Smooth muscle cell (in vitro differentiated cells): ENCODE results near the gene WASHC1. TPM values are rescaled to one million over a fixed set of nuclear protein-coding genes. Genes with fewer than 3 reads are reported as not detected.
"Not testable (repeated sequence)": the region's sequence is repeated elsewhere in the genome, so short reads cannot be mapped to it uniquely, and the experiment has no call there.

Experiments used
- DNase-seq: peaks from one replicate; lab custom pipeline; 2025; ENCODE audit not compliant: unreplicated experiment; lab: John Stamatoyannopoulos, UW
- H2AFZ ChIP-seq: fragments of 200-600 bp; sonication (generic); 2 replicates; pipeline ENCODE4 v1.6.0; 2016; ENCODE audit warnings: antibody characterized with exemption, low read depth, mild to moderate bottlenecking
- H3F3A ChIP-seq: fragments of 200-600 bp; sonication (generic); 2 replicates; pipeline ENCODE4 v1.6.0; 2017; ENCODE audit warnings: antibody characterized with exemption, low read depth
- H3K27ac ChIP-seq: fragments of 200-600 bp; sonication (generic); 2 replicates; pipeline ENCODE4 v1.5.1; 2016; ENCODE audit warnings: low read depth, mild to moderate bottlenecking
- H3K27me3 ChIP-seq: fragments of 200-600 bp; sonication (generic); 2 replicates; pipeline ENCODE4 v1.6.1; 2016; ENCODE audit warnings: low read depth, mild to moderate bottlenecking
- H3K36me3 ChIP-seq: fragments of 200-600 bp; sonication (generic); 2 replicates; pipeline ENCODE4 v1.5.1; 2016; ENCODE audit warnings: low read depth
- H3K4me1 ChIP-seq: fragments of 200-600 bp; sonication (generic); 2 replicates; pipeline ENCODE4 v1.5.1; 2016; ENCODE audit warnings: low read depth
- H3K4me2 ChIP-seq: fragments of 200-600 bp; sonication (generic); 2 replicates; pipeline ENCODE4 v1.6.0; 2016; ENCODE audit warnings: mild to moderate bottlenecking
- H3K4me3 ChIP-seq: fragments of 200-600 bp; sonication (generic); 2 replicates; pipeline ENCODE4 v1.5.1; 2016; ENCODE audit warnings: mild to moderate bottlenecking
- H3K79me2 ChIP-seq: fragments of 200-600 bp; sonication (generic); 2 replicates; pipeline ENCODE4 v1.6.0; 2016; ENCODE audit warnings: low read depth, mild to moderate bottlenecking
- H3K9ac ChIP-seq: fragments of 200-600 bp; sonication (generic); 2 replicates; pipeline ENCODE4 v1.6.0; 2016; ENCODE audit warnings: low read depth
- H3K9me3 ChIP-seq: fragments of 200-600 bp; sonication (generic); replicated peaks from 2 replicates; pipeline ENCODE4 v1.5.1; 2016; ENCODE audit warnings: low read depth
- H4K20me1 ChIP-seq: fragments of 200-600 bp; sonication (generic); 2 replicates; pipeline ENCODE4 v1.6.0; 2016; ENCODE audit warnings: low read depth
- WGBS: methylation state at CpG from one replicate; pipeline ENCODE4 v1.1.7; 2016; ENCODE audit warnings: low lambda C conversion rate; 5-methylcytosine and 5-hydroxymethylcytosine counted together
- polyA plus RNA-seq: library from polyadenylated mRNA; unstranded; fragments of >200 nt; fragmentation: Nextera tagmentation; extraction: Ambion mirVana; gene quantifications from 2 replicates; pipeline ENCODE4 v1.2.1, GENCODE V29; 2016
- total RNA-seq: library from RNA; depleted of rRNA; stranded (reverse); fragments of >200 nt; gene quantifications from 2 replicates; pipeline ENCODE4 v1.2.3, GENCODE V29; 2014

WASHC1 gene
- total and polyA plus RNA-seq, 2 experiments from 2014 or later = 4.0 to 9.9 TPM

- not testable (repeated sequence) for H3K79me2 ChIP-seq, H4K20me1 ChIP-seq, H3K9ac ChIP-seq, DNase-seq, H3K4me2 ChIP-seq, H3K4me1 ChIP-seq, H3F3A ChIP-seq, H3K27ac ChIP-seq, H3K4me3 ChIP-seq, H3K9me3 ChIP-seq, H3K27me3 ChIP-seq, H3K36me3 ChIP-seq, H2AFZ ChIP-seq
- WGBS = 89% methylated on average over 9 of the region's 9 CpGs
Observed at GRCh38 chr9:41261-41676, 12.0 kb upstream of the WASHC1 start.

DNA sequence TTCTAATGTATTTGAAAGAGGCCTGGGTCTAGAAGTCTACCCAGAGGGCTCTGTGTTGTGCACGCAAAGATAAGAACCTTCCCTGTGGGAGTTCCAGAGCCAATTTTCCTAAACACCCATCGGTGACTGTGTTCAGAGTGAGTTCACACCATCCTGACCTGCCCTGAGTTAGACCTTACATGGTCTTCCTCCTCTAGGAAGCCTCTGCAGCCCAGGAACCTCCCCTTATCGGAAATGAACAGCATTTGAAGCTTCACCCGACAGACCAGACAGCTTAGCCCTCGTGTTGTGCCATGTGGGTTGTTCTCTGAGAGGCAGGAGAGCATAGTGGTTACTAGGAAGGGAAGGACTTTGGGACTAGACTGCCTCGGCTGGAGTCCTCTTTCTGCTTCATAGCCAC, 3.1 kb upstream of the WASHC1 start:
- H4K20me1 ChIP-seq, H3F3A ChIP-seq, H3K4me2 ChIP-seq, H3K27me3 ChIP-seq, DNase-seq, H3K9ac ChIP-seq, H2AFZ ChIP-seq, H3K4me3 ChIP-seq, H3K36me3 ChIP-seq, H3K9me3 ChIP-seq, H3K79me2 ChIP-seq, H3K4me1 ChIP-seq: not testable (repeated sequence)
- WGBS = 41% methylated on average over 4 of the region's 6 CpGs
- H3K27ac ChIP-seq = peak overlapping the region; percentile 66

DNA sequence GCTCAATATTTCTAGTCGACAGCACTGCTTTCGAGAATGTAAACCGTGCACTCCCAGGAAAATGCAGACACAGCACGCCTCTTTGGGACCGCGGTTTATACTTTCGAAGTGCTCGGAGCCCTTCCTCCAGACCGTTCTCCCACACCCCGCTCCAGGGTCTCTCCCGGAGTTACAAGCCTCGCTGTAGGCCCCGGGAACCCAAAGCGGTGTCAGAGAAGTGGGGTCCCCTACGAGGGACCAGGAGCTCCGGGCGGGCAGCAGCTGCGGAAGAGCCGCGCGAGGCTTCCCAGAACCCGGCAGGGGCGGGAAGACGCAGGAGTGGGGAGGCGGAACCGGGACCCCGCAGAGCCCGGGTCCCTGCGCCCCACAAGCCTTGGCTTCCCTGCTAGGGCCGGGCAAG, 481 bp downstream of the WASHC1 start:
- H4K20me1 ChIP-seq, H3K36me3 ChIP-seq, H3F3A ChIP-seq, H2AFZ ChIP-seq, DNase-seq, H3K9me3 ChIP-seq, H3K4me1 ChIP-seq, H3K9ac ChIP-seq, H3K79me2 ChIP-seq, H3K27ac ChIP-seq, H3K27me3 ChIP-seq: not testable (repeated sequence)
- H3K4me3 ChIP-seq = peak overlapping the region; percentile 47
- 0% methylated on average over 15 of the region's 30 CpGs for WGBS
- H3K4me2 ChIP-seq = peak overlapping the region; percentile 72

DNA sequence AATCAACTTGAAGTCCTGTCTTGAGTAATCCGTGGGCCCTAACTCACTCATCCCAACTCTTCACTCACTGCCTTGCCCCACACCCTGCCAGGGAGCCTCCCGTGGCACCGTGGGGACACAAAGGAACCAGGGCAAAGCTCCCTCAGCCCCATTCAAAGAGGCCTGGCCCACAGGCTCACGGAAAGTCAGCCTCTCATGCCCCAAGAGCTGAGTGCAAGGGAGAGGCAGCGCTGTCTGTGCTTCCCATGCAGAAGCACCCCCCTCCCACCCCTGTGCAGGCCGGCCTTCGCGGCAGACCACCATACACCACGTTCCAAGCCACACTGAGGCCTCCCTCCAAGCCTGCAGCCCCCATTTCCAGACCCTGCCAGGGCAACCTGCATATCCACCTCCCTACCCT, 7.6 kb downstream of the WASHC1 start:
- H3K4me2 ChIP-seq, H3K79me2 ChIP-seq, H3K9me3 ChIP-seq, H3K27me3 ChIP-seq, H2AFZ ChIP-seq, H3K36me3 ChIP-seq, H3K9ac ChIP-seq, H3F3A ChIP-seq, DNase-seq, H4K20me1 ChIP-seq, H3K4me1 ChIP-seq, H3K4me3 ChIP-seq, H3K27ac ChIP-seq: not testable (repeated sequence)
- WGBS = 87% methylated on average over 8 of the region's 9 CpGs

- H3K79me2 ChIP-seq, H4K20me1 ChIP-seq, H3K27ac ChIP-seq, H3K4me1 ChIP-seq, H3K9ac ChIP-seq, H3K9me3 ChIP-seq, H2AFZ ChIP-seq, H3F3A ChIP-seq, H3K4me2 ChIP-seq, DNase-seq, H3K27me3 ChIP-seq, H3K4me3 ChIP-seq, H3K36me3 ChIP-seq: not testable (repeated sequence)
- WGBS = 95% methylated on average over 5 of the region's 6 CpGs
Observed at GRCh38 chr9:16875-17274, 12.4 kb downstream of the WASHC1 start.

DNA sequence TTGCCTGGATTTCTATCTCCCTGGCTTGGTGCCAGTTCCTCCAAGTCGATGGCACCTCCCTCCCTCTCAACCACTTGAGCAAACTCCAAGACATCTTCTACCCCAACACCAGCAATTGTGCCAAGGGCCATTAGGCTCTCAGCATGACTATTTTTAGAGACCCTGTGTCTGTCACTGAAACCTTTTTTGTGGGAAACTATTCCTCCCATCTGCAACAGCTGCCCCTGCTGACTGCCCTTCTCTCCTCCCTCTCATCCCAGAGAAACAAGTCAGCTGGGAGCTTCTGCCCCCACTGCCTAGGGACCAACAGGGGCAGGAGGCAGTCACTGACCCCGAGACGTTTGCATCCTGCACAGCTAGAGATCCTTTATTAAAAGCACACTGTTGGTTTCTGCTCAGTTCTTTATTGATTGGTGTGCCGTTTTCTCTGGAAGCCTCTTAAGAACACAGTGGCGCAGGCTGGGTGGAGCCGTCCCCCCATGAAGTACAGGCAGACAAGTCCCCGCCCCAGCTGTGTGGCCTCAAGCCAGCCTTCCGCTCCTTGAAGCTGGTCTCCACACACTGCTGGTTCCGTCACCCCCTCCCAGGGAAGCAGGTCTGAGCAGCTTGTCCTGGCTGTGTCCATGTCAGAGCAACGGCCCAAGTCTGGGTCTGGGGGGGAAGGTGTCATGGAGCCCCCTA, 15.0 kb downstream of the WASHC1 start:
- WGBS = 87% methylated on average over 8 of the region's 10 CpGs
- H4K20me1 ChIP-seq, H3K9me3 ChIP-seq, H3F3A ChIP-seq, H3K4me2 ChIP-seq, H3K27me3 ChIP-seq, H2AFZ ChIP-seq, H3K79me2 ChIP-seq, H3K4me3 ChIP-seq, H3K4me1 ChIP-seq, H3K27ac ChIP-seq, H3K9ac ChIP-seq, H3K36me3 ChIP-seq, DNase-seq: not testable (repeated sequence)
